HG02852 (cell line): Measurements from ENCODE around the gene CLCN2.
"Not testable (repeated sequence)": the region's sequence is repeated elsewhere in the genome, so short reads cannot be mapped to it uniquely, and the experiment has no call there.

ENCODE experiments used
- ATAC-seq: cut with Tn5 transposase; IDR thresholded peaks from one replicate; pipeline ENCODE4 v1.9.1; 2021; ENCODE audit warnings: mild to moderate bottlenecking, moderate library complexity; ENCODE audit not compliant: unreplicated experiment

CLCN2 gene

DNA sequence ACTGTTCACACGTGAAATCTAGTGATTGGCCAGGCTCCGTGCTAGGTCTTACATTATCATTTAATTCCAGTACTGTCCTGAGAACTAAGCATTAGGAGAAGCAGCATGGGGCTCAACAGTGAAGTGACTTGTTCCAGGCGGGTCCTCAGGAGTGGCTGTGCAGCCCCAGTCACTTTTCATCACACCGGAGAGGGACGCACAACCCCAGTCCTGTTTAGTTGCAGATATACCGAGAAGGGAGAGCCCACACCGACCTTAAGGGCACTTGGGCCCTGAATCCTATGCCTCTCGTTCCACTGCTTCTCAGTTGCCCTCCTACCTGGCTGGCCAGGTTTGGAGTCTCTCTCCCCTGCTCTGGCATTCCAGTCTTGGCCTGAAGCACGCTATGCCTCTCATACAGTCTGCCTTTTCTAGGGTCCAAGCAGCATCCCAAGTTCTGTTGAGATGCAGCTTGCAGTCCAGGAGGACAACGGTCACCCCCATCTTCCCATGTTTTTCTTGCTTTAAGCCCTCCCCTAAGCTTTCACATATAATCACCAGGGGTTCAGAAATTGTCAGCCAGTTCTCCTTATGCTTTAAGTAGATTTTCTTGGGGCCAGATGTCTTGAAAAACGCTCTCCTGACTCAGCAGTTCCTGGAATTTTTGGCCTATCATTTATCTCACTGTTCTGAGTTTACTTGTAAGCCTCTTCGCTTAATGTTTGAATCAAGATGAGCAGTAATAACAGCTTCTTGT is 13.9 kb downstream of the CLCN2 start:
- ATAC-seq = no peak

DNA sequence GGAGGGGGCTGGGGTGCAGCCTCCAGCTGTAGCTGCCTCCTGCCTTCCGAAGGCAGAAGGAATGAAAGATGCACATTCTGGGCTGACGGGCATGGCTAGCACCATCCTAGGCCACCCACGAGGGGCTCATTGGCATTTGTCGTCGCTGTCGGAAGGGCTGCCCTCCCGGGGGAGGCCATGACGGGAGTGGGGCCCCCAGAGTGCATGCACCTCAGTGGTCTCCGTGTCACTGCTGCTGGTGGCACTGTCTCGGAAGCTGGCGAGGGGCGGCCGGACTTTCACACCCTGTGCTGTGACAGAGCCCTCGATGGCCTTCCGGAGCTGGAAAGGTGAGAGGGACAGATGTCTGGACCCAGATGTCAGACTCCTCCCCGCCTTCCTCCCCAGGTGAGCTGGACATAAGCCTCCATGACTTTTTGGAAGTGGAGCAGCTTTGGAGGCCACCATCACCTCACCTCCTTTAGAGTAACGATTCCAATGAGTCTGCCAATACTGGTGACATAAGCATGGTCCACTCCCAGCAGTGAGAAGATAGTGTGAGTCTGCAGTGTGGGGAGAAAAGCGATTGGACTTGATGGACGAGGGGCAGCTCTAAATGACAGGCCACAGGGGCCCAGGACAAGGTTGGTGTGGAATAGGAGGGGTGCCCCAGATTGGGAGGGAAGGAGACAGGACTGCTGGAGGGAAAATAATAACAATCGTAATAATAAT is 14.8 kb downstream of the CLCN2 start:
- no peak for ATAC-seq

DNA sequence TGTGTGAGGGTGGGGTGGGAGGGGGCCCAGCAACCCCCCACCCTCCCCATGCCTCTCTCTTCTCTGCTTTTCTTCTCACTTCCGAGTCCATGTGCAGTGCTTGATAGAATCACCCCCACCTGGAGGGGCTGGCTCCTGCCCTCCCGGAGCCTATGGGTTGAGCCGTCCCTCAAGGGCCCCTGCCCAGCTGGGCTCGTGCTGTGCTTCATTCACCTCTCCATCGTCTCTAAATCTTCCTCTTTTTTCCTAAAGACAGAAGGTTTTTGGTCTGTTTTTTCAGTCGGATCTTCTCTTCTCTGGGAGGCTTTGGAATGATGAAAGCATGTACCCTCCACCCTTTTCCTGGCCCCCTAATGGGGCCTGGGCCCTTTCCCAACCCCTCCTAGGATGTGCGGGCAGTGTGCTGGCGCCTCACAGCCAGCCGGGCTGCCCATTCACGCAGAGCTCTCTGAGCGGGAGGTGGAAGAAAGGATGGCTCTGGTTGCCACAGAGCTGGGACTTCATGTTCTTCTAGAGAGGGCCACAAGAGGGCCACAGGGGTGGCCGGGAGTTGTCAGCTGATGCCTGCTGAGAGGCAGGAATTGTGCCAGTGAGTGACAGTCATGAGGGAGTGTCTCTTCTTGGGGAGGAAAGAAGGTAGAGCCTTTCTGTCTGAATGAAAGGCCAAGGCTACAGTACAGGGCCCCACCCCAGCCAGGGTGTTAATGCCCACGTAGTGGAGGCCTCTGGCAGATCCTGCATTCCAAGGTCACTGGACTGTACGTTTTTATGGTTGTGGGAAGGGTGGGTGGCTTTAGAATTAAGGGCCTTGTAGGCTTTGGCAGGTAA is 15.9 kb downstream of the CLCN2 start:
- ATAC-seq = no peak

DNA sequence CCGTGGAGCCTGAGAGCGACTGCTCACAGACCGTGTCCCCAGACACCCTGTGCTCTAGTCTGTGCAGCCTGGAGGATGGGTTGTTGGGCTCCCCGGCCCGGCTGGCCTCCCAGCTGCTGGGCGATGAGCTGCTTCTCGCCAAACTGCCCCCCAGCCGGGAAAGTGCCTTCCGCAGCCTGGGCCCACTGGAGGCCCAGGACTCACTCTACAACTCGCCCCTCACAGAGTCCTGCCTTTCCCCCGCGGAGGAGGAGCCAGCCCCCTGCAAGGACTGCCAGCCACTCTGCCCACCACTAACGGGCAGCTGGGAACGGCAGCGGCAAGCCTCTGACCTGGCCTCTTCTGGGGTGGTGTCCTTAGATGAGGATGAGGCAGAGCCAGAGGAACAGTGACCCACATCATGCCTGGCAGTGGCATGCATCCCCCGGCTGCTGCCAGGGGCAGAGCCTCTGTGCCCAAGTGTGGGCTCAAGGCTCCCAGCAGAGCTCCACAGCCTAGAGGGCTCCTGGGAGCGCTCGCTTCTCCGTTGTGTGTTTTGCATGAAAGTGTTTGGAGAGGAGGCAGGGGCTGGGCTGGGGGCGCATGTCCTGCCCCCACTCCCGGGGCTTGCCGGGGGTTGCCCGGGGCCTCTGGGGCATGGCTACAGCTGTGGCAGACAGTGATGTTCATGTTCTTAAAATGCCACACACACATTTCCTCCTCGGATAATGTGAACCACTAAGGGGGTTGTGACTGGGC is 16.7 kb downstream of the CLCN2 start:
- no peak for ATAC-seq

DNA sequence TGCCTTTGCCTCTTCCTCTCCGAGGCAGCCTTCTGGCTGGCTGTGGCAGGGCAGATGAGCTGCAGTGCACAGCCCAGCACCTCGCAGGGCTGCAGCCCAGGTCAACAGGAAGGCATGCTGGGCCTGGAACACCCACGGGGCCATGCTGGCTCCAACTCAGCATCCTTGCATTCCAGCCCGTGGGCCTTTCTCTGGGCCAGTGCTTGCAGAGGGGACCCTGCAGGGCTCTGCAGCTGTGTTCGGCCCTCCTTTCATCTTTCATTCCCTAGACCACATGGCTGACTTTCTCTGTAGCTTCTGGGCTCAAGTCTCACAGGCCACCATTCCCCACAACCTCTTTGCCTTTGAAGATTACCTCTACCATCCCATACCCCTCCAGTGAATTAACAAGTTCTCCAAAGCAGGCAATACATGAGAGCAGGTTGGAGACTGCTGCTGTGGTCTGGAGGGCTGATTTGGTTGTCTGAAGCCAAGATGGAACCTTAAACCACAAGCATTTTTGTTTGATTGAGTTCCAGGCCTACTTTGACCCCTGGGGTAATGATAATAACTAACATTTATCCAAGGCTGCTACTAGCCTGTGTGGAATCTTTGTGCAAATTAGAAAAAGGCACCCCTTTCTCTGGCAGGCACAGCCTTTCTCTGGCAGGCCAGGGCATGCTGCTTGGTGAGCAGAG is 18.1 kb downstream of the CLCN2 start:
- no peak for ATAC-seq

DNA sequence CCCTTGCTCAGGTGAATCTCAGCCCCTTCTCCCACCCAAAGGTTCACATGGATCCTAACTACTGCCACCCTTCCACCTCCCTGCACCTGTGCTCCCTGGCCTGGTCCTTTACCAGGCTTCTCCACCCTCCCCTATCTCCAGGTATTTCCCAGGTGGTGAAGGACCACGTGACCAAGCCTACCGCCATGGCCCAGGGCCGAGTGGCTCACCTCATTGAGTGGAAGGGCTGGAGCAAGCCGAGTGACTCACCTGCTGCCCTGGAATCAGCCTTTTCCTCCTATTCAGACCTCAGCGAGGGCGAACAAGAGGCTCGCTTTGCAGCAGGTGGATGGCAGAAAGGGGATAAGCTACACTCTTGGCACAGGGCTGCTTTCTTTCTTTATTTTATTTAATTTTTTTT is 19.5 kb downstream of the CLCN2 start:
- ATAC-seq = no peak

DNA sequence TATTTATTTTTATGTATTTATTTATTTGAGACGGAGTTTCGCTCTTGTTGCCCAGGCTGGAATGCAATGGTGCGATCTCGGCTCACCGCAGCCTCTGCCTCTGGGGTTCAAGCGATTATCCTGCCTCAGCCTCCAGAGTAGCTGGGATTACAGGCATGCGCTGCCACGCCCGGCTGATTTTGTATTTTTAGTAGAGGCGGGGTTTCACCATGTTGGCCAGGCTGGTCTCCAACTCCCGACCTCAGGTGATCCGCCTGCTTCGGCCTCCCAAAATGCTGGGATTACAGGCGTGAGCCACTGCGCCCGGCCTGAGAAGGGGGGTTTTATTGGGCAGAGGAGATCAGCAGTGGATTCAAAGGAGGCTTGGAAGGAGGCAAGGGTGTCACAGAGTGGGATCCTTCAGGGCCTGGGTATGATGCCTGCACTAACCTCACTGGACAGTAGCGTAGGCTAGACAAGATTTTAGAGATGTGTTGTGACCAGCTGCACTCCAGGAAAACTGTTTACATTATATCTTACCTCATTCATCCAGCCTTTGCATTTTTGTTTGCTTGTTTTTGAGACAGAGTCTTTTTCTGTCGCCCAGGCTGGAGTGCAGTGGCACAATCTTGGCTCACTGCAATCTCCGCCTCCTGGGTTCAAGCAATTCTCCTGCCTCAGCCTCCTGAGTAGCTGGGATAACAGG is 21.8 kb downstream of the CLCN2 start:
- not testable (repeated sequence) for ATAC-seq

DNA sequence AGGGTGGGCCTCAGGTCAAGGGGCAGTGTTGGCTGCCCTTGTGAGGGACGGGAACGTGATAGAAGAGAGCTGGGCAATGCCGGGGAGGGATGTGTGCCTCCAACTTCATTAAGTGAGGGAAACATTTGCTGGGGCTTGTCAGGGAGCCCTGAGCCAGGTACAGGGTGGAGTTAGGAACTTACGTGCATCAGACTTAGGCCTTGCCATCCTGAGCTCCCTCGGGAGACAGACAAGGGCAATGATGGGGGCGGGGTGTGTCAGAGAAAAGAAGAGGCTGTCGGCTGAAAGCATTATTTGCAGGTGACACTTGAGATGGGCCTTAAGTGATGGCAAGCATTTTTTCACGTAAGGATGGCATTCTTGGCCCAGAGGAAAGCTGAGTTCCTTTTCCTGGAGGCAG is 22.4 kb downstream of the CLCN2 start:
- ATAC-seq = no peak

DNA sequence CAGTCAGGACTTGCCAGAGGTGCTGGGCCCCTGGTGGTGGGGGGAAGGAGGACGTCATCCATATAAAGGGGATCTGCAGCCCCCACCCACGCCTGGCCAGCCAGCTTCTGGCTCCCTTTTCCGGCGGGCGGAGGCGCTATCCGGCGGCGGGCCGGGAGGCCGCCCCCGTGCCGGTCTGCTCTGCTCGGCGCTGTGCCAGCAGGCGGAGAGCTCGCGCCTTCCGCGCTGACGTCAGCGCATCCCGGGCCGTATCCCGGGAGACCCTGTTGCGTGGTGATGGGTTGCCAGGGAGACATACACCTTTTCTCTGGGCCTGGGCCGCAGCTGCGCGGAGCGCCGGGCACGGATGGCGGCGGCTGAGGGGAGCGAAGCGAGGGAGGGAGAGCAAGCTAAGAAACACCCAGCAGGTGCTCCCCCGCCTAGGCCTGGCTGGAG is 22.9 kb downstream of the CLCN2 start:
- ATAC-seq = no peak

DNA sequence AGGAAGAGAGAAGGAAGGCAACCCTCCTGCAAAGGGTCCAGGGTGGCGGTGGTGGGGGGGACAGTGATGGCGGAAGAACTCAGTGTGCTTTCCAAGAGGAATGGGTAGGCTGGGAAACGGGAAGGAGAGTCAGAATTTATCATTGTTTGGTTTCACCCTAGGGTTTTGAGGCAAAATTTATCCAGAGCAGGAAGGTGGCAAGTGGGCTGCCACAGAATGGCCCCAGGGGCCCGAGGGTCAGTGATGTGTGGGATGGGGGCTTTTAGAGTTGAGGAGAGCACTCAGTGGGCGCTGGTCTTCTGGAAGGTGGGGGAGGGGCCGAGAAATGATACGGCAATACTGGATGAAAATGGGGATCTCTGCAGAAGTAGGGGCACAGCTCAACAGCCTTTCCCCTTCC is 23.4 kb downstream of the CLCN2 start:
- no peak for ATAC-seq

DNA sequence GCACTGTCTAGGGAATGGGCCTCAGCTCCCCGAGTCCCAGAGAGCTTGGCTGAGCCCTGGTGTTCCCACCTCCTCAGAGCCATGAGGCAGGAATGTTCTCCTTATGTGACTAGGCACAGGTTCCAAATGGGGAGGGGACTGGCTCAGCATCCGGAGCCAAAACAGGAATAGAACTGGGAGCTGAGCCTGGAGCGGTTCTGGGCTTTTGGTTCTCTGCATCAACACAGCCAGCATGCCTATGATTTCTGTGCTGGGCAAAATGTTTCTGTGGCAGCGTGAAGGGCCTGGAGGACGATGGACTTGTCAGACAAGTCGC is 24.0 kb downstream of the CLCN2 start, which contains the start of gene FAM131A:
TSS of gene FAM131A (plus strand) at position 202 of the 316 bp plus-strand sequence. CDS start at position 233, 31 bp downstream.
- no peak for ATAC-seq

DNA sequence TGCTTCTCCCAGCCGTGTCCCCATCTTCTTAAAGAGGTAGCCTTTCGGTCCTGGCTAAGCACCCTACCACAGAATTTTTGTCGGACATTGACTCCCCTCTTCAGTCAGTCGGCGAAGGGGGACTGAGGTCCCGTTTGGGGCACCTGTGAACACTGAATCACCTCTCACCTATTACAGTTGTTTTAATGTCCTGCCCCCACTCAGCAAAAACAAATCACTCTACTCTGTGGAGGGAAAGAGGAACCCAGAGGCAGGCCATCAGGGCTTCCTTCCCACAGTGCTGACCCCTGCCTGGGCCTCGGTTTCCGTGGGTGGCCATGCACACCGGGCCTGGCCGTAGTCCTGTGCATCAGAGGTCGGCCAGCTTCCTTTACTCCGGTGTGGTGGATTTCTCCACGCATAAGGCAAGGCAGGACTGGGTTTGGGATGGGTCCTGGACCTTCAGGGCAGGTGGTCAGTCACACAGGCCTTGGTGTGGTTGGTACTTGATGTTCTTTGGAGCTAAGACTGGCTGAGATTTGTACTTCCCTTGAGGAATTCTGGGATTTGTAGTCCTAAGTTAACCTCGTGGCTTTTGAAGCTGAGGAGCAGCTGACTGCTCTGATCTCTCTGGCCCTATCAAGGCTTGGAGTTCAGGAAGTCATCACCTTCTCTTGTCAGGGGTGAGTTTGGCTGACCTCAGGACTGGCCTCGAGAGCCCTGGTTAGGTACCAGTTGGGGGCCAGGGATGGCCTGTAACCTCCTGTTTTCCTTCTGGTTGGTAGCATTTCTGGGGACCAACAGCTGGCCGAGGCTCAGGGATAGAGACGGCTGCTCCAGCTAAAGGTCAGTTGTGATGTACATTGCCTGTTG is 24.6 kb downstream of the CLCN2 start:
- no peak for ATAC-seq

DNA sequence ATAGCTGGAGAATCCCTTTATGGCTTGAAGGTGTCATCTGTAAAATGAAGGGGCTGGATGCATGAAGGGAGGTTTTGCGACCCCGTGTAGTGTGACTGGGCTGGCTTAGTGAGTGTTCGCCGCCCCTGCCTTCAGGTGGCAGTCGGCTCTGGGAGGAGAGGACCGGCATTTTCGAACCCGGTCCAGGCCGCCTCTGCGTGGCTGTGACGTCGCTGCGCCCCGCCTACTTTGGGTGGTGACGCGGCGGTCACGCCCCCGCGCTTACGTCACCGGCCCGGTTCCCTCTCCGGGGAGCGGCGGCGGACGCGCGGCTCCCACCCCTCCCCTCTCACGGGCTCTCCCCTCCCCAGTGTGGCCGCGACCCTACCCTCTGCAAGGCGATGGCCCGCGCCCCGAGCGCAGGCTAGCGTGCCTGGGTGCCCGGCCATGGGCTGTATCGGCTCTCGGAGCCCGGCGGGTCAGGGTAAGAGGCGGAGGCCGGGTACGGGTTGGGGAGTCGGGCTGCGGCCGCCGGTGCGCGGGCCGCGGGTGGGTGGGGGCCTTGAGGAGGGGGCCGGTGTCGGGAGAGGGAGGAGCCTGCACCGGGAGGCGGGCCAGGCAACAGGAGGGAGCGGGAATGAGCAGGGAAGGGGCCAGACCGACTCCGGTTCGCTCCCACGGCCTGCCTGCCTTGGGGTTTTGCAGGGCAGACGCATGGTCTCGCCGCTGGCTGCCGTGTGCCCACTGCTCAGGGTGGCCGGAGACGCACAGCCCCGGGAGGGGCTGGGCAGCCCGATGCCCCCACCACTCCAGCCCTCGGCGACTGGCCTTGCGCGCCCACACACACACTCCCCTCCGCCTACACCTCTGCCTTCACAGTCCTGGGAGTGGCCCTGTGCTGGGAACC is 25.5 kb downstream of the CLCN2 start:
- peak; percentile 78 for ATAC-seq

DNA sequence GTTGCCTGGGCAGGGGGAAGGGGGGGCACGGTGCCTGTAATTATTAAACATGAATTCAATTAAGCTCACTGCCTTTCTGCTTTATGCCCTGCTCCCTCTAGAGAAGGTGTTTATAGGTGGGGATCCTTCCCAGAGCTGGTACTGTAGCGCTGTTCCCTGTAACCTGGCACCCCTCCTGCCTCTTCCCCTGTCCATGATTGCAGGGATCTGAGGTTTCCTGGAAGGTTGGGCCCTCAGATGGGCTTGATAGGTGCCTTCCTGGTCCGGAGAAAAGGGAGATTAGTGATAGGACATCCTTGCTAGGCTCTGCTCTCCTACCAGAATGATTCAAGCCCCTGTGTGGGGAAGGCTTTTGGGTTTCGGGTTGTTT is 26.1 kb downstream of the CLCN2 start:
- peak; percentile 6 for ATAC-seq

DNA sequence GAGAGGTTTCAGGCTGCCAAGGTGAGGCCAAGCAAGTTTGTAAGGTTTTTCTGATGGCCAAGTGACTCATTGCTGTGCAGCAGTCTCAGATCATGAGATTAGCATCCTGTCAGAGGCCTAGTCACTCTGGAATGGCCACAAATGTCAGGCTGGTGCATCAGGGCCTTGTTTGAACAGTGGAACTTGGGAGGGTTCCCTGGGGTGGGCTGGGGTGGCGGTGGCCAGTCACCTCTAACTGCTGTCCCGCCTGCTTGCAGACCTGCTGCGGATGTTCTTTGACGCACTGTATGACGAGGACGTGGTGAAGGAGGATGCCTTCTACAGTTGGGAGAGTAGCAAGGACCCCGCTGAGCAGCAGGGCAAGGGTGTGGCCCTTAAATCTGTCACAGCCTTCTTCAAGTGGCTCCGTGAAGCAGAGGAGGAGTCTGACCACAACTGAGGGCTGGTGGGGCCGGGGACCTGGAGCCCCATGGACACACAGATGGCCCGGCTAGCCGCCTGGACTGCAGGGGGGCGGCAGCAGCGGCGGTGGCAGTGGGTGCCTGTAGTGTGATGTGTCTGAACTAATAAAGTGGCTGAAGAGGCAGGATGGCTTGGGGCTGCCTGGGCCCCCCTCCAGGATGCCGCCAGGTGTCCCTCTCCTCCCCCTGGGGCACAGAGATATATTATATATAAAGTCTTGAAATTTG is 26.8 kb downstream of the CLCN2 start:
- ATAC-seq = no peak

DNA sequence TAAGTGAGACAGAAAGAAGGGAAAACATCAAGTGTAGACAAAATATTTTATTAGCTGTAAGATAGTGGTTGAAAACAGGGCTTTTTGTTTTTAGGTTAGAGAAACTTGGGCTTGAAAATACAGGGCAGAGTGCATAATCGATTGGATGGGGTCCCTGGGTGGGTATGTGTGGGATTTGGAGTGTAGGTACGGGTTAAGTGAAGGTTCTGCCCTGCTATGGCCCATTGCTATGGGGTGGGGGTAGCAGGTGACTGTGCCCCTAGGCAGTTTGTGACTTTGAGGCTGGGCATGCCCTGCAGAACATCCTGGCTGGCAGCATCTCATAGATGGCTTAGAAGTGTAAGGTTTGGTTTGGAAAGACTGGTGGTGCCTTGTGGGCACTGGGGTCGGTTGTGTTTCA is 27.7 kb downstream of the CLCN2 start:
- no peak for ATAC-seq

DNA sequence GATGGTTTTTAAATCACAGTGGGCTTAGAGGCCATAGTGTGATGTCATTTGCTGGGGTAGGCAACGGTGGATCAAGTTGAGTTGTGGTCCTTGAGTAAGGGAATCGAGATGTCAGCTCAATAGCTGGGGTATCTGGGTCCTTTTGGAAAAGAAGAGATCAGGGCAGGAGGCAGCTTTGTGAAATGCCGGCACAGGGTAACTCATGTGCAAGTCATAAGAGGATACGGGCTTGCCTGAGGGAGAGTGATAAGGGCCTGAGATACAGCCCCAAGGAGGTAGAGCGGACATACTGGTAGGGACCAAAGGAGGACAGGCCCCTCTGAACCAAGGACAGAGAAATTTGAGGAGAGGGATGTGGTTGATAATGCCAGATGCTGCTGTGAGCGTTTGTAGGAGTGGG is 28.2 kb downstream of the CLCN2 start:
- ATAC-seq = no peak
